K562 (cell line): Measurements from ENCODE around the gene RNF151. TPM values are rescaled to one million over a fixed set of nuclear protein-coding genes. Genes with fewer than 3 reads are reported as not detected.
A peak's percentile ranks its signal among the peaks of the same experiment; 100 is the strongest.

Experiments
- BACH1 ChIP-seq: fragments of 200-800 bp; sonication (Bioruptor generic); IDR thresholded peaks from 2 replicates; pipeline ENCODE4 v1.6.1; 2016; ENCODE audit warnings: missing genetic modification characterization, missing compliant biosample characterization
- ETS2 ChIP-seq: IDR thresholded peaks from 2 replicates; pipeline ENCODE4 v1.6.1; 2016; ENCODE audit warnings: borderline replicate concordance, missing genetic modification characterization, mild to moderate bottlenecking, moderate library complexity, missing compliant biosample characterization; ENCODE audit not compliant: poor library complexity, severe bottlenecking
- HMGN3 ChIP-seq: IDR thresholded peaks from 2 replicates; pipeline ENCODE4 v1.6.1; 2011; ENCODE audit warnings: borderline replicate concordance, low read depth, mild to moderate bottlenecking, mixed read lengths, low read length; ENCODE audit not compliant: insufficient read length; ENCODE audit errors: extremely low read depth
- HOXB6 ChIP-seq: fragments of 250-450 bp; sonication (Bioruptor Pico); IDR thresholded peaks from 2 replicates; pipeline ENCODE4 v1.5.1; 2022; ENCODE audit warnings: mild to moderate bottlenecking, borderline replicate concordance
- JUN ChIP-seq, 2 experiments: sonication (generic) in 1 of 2; formaldehyde crosslinking in 1 of 2; IDR thresholded peaks; 2 replicates each; pipeline versions ENCODE4 v1.6.1 to v1.8.0; 2012 to 2022; ENCODE audit warnings: borderline replicate concordance in 2 of 2, mild to moderate bottlenecking in 2 of 2, improper control_type of control experiment in 1 of 2, low read depth in 1 of 2, low read length in 1 of 2, missing genetic modification reagents in 1 of 2
- LEF1 ChIP-seq: fragments of 450-650 bp; IDR thresholded peaks from 2 replicates; pipeline ENCODE4 v1.6.1; 2016; ENCODE audit warnings: mild to moderate bottlenecking
- NR2C2 ChIP-seq, 2 experiments: fragments of 200-800 bp in 1 of 2; sonication (Bioruptor generic) in 1 of 2; sonication (generic) in 1 of 2; formaldehyde crosslinking in 1 of 2; IDR thresholded peaks; 2 replicates each; pipeline versions ENCODE4 v1.6.1 to v1.8.0; 2016 to 2022; ENCODE audit warnings: mild to moderate bottlenecking in 1 of 2, missing compliant biosample characterization in 1 of 2, missing genetic modification characterization in 1 of 2, missing genetic modification reagents in 1 of 2
- RB1 ChIP-seq: fragments of 450-650 bp; IDR thresholded peaks from 2 replicates; pipeline ENCODE4 v1.6.1; 2017; ENCODE audit warnings: low read depth, mild to moderate bottlenecking
- SIN3A ChIP-seq, 2 experiments: fragments of 150-350 bp in 1 of 2; IDR thresholded peaks; 2 replicates each; pipeline ENCODE4 v1.6.1; 2011 to 2016; ENCODE audit warnings: borderline replicate concordance in 2 of 2, low read depth in 2 of 2, low read length in 2 of 2, mild to moderate bottlenecking in 2 of 2, moderate library complexity in 2 of 2; ENCODE audit not compliant: control insufficient read depth in 1 of 2
- TEAD4 ChIP-seq, 2 experiments: sonication (generic) in 1 of 2; formaldehyde crosslinking in 1 of 2; IDR thresholded peaks; 2 replicates each; pipeline versions ENCODE4 v1.6.1 to v1.8.0; 2012 to 2022; ENCODE audit warnings: borderline replicate concordance in 1 of 2, inconsistent platforms in 1 of 2, low read length in 1 of 2, mild to moderate bottlenecking in 1 of 2, missing genetic modification reagents in 1 of 2
- U2AF2 ChIP-seq: fragments of 200-400 bp; formaldehyde crosslinking; optimal IDR thresholded peaks from 2 replicates; pipeline ENCODE3; 2017; ENCODE audit warnings: low read depth, mild to moderate bottlenecking, low read length
- ZKSCAN1 ChIP-seq: fragments of 150-350 bp; IDR thresholded peaks from 2 replicates; pipeline ENCODE4 v1.6.1; 2016; ENCODE audit warnings: low read depth, low read length
- ZNF699 ChIP-seq: fragments of 250-450 bp; sonication (Bioruptor Pico); IDR thresholded peaks from 2 replicates; pipeline ENCODE4 v1.8.0; 2021; ENCODE audit warnings: mild to moderate bottlenecking, moderate library complexity; ENCODE audit not compliant: insufficient replicate concordance
- polyA plus RNA-seq, 8 experiments: library from polyadenylated mRNA; depleted of rRNA in 4 of 8; stranded (reverse) in 5 of 8; unstranded in 3 of 8; fragments of >200 nt; fragmentation: Nextera tagmentation in 2 of 8; fragmentation: Illumina TruSeq in 1 of 8; extraction: Ambion mirVana in 2 of 8; extraction: Trizol in 1 of 8; gene quantifications; 2 replicates each; pipeline versions ENCODE4 v1.2.1 to v1.2.3, GENCODE V29; 2011 to 2014; ENCODE audit warnings: inconsistent platforms in 1 of 8, missing spikeins in 1 of 8
- total RNA-seq, 7 experiments: library from RNA; depleted of rRNA in 6 of 7; stranded (reverse); fragments of >200 nt in 6 of 7; fragmentation: Illumina TruSeq in 2 of 7; extraction: Trizol in 2 of 7; gene quantifications; 2 replicates each; pipeline versions ENCODE4 v1.2.1 to v1.2.3, GENCODE V29; 2011 to 2021; ENCODE audit warnings: low replicate concordance in 1 of 7
- TF ChIP-seq, protein P1 (sequence below): fragments of 450-650 bp; formaldehyde crosslinking; IDR thresholded peaks from 2 replicates; pipeline ENCODE4 v1.4.0; 2022; ENCODE audit warnings: missing genetic modification characterization
- TF ChIP-seq, protein P2 (sequence below), 3 experiments: fragments of 200-800 bp in 1 of 3; fragments of 250-450 bp in 1 of 3; fragments of 450-650 bp in 1 of 3; sonication (Bioruptor Pico) in 1 of 3; sonication (Bioruptor generic) in 1 of 3; formaldehyde crosslinking in 1 of 3; IDR thresholded peaks; 2 replicates each; pipeline versions ENCODE4 v1.6.1 to v1.8.0; 2016 to 2022; ENCODE audit warnings: mild to moderate bottlenecking in 2 of 3, missing genetic modification characterization in 2 of 3, missing compliant biosample characterization in 1 of 3, moderate library complexity in 1 of 3

Gene RNF151
- total and polyA plus RNA-seq, 9 of the 15 experiments (the other 6 are each of a cell fraction or from before 2014, with no cell fraction given) = not detected

DNA sequence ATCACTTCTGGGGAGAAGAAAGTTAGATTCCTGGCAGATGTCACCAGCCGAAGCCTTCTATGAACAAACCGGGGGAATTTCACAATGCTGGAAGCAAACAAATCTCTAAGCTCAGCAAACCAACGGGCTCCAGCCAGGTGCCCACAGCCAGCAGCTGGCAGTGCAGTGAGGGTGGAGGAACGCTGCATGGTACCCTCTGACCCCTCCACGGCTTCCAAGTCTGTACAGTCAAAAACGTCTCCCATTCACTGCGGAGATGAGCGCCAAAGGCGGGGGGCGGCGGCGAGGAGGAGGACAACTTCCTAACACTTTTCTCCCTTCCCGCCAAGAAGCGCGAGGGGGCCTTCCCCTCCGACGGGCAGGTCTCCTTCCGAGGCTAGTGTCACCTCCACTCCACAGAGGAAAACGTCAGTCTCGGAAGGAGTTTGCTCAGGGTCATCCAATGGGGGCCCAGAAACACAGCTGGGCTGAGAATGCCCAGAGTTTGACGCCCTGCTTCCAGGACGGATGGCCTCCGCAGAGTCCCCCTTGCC, 42.0 kb downstream of the RNF151 start (continued):
- TF ChIP-seq ZKSCAN1 = no peak
- TF ChIP-seq HMGN3 = no peak
- 0 out of 2 replicates have a peak, but pooled peaks have one; percentile 31 for TF ChIP-seq TEAD4 (IDR thresholded peaks at IDR 0.05; ENCODE audit: low read length)
- TF ChIP-seq TEAD4 (CRISPR knock-in tag; IDR thresholded peaks at IDR 0.05; ENCODE audit: borderline replicate concordance) = no peak
- peak; percentile 59; the same call in 1 of the 2 replicates for TF ChIP-seq RB1
- TF ChIP-seq, protein P1, sequence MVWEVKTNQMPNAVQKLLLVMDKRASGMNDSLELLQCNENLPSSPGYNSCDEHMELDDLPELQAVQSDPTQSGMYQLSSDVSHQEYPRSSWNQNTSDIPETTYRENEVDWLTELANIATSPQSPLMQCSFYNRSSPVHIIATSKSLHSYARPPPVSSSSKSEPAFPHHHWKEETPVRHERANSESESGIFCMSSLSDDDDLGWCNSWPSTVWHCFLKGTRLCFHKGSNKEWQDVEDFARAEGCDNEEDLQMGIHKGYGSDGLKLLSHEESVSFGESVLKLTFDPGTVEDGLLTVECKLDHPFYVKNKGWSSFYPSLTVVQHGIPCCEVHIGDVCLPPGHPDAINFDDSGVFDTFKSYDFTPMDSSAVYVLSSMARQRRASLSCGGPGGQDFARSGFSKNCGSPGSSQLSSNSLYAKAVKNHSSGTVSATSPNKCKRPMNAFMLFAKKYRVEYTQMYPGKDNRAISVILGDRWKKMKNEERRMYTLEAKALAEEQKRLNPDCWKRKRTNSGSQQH (CRISPR knock-in tag) = no peak
- no peak for TF ChIP-seq JUN (IDR thresholded peaks at IDR 0.05; ENCODE audit: borderline replicate concordance, low read depth, low read length)
- no peak for TF ChIP-seq JUN (CRISPR knock-in tag; IDR thresholded peaks at IDR 0.05; ENCODE audit: borderline replicate concordance)
- no peak for TF ChIP-seq LEF1
- TF ChIP-seq HOXB6 (CRISPR knock-in tag) = no peak
- TF ChIP-seq NR2C2 (CRISPR knock-in tag; IDR thresholded peaks at IDR 0.05) = no peak
- TF ChIP-seq NR2C2 (tag; IDR thresholded peaks at IDR 0.05) = peak; percentile 37
- TF ChIP-seq BACH1 (tag) = no peak
- TF ChIP-seq, protein P2, sequence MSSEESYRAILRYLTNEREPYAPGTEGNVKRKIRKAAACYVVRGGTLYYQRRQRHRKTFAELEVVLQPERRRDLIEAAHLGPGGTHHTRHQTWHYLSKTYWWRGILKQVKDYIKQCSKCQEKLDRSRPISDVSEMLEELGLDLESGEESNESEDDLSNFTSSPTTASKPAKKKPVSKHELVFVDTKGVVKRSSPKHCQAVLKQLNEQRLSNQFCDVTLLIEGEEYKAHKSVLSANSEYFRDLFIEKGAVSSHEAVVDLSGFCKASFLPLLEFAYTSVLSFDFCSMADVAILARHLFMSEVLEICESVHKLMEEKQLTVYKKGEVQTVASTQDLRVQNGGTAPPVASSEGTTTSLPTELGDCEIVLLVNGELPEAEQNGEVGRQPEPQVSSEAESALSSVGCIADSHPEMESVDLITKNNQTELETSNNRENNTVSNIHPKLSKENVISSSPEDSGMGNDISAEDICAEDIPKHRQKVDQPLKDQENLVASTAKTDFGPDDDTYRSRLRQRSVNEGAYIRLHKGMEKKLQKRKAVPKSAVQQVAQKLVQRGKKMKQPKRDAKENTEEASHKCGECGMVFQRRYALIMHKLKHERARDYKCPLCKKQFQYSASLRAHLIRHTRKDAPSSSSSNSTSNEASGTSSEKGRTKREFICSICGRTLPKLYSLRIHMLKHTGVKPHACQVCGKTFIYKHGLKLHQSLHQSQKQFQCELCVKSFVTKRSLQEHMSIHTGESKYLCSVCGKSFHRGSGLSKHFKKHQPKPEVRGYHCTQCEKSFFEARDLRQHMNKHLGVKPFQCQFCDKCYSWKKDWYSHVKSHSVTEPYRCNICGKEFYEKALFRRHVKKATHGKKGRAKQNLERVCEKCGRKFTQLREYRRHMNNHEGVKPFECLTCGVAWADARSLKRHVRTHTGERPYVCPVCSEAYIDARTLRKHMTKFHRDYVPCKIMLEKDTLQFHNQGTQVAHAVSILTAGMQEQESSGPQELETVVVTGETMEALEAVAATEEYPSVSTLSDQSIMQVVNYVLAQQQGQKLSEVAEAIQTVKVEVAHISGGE (CRISPR knock-in tag; IDR thresholded peaks at IDR 0.05) = no peak
- no peak for TF ChIP-seq U2AF2
- TF ChIP-seq ETS2 (tag) = no peak
- TF ChIP-seq SIN3A (IDR thresholded peaks at IDR 0.05; ENCODE audit: borderline replicate concordance in 2 of 2, control insufficient read depth in 1 of 2, low read depth in 2 of 2, low read length in 2 of 2) = peak in 1 of 2 experiments; percentile 62; a peak in 1 of 4 replicates
- TF ChIP-seq ZNF699 = no peak
